K562 (cell line): ENCODE results near the gene BFSP2. TPM values are rescaled to one million over a fixed set of nuclear protein-coding genes. Genes with fewer than 3 reads are reported as not detected.

Experiments
- ATAC-seq: fragments of 200-7000 bp; cut with Tn5 transposase; 3 replicates; pipeline ENCODE4 v1.9.1; 2020; ENCODE audit warnings: moderate library complexity
- BruUV-seq: library from RNA; stranded (reverse); fragments of 400-500 nt; replicated peaks from 2 replicates; lab custom pipeline; 2021; lab: Mats Ljungman, UMichigan
- CTCF ChIA-PET: fragments of 300-600 bp; formaldehyde crosslinking; extraction: SDS; loops from one replicate; lab custom pipeline; 2021; ENCODE audit warnings: low intra/inter-chr PET ratio; lab: Yijun Ruan, JAX
- POLR2A ChIA-PET: fragments of 300-600, 350-650 bp; sonication (Branson Sonifier 250); formaldehyde crosslinking; extraction: SDS; loops from one replicate; lab custom pipeline; 2021; ENCODE audit warnings: antibody characterized with exemption, inconsistent platforms; lab: Yijun Ruan, JAX
- DNase-seq, 4 experiments: peaks; one replicate each; pipeline versions ENCODE4 v3.0.0 to v3.0.0-alpha.2; 2011 to 2018; ENCODE audit warnings: low spot score in 3 of 4, mixed read lengths in 3 of 4; ENCODE audit errors: extremely low read depth in 1 of 4
- FAIRE-seq: peaks from 2 replicates; lab custom pipeline; 2011; peaks lifted over from hg19 to GRCh38; lab: Jason Lieb, UNC
- H2AFZ ChIP-seq: 2 replicates; pipeline ENCODE4 v1.6.0; 2011; ENCODE audit warnings: low read depth, low read length, control low read depth, inconsistent platforms
- H3K27ac ChIP-seq: fragments of 200-600 bp; 3 replicates; pipeline ENCODE4 v1.8.0; 2011; ENCODE audit warnings: low read depth, mild to moderate bottlenecking, control low read depth, inconsistent platforms, low read length, moderate library complexity, mixed read lengths; ENCODE audit errors: extremely low read depth
- H3K27me3 ChIP-seq, 2 experiments: fragments of 300-600 bp in 1 of 2; 2 replicates in 1 of 2; 3 replicates in 1 of 2; pipeline versions ENCODE4 v1.6.0 to v1.8.0; 2011; ENCODE audit warnings: inconsistent platforms in 2 of 2, low read length in 2 of 2, mild to moderate bottlenecking in 1 of 2, mixed read lengths in 1 of 2, moderate library complexity in 1 of 2; ENCODE audit not compliant: control insufficient read depth in 2 of 2, insufficient read depth in 2 of 2
- H3K36me3 ChIP-seq: fragments of 300-600 bp; 3 replicates; pipeline ENCODE4 v1.8.0; 2011; ENCODE audit warnings: mild to moderate bottlenecking, low read length, inconsistent platforms; ENCODE audit not compliant: control insufficient read depth, insufficient read depth
- H3K4me1 ChIP-seq, 2 experiments: fragments of 200-600 bp in 1 of 2; replicated peaks in 1 of 2; 2 replicates in 1 of 2; 3 replicates in 1 of 2; pipeline versions ENCODE4 v1.5.1 to v1.8.0; 2011; ENCODE audit warnings: inconsistent platforms in 2 of 2, low read length in 2 of 2, mild to moderate bottlenecking in 1 of 2, mixed read lengths in 1 of 2, moderate library complexity in 1 of 2; ENCODE audit not compliant: control insufficient read depth in 2 of 2, insufficient read depth in 2 of 2
- H3K4me2 ChIP-seq: 2 replicates; pipeline ENCODE4 v1.6.1; 2011; ENCODE audit warnings: low read length, control low read depth, inconsistent platforms, mixed read lengths; ENCODE audit not compliant: insufficient read depth
- H3K4me3 ChIP-seq: fragments of 200-600 bp; sonication (generic), shearing (Covaris generic); 2 replicates; pipeline ENCODE4 v1.5.1; 2016; ENCODE audit warnings: control low read depth, inconsistent platforms
- H3K79me2 ChIP-seq: fragments of 200-600 bp; 3 replicates; pipeline ENCODE4 v1.8.0; 2011; ENCODE audit warnings: low read length, inconsistent platforms; ENCODE audit not compliant: control insufficient read depth, insufficient read depth
- H3K9ac ChIP-seq, 2 experiments: 2 replicates each; pipeline versions ENCODE4 v1.6.0 to v1.6.1; 2011; ENCODE audit warnings: low read depth in 2 of 2, low read length in 2 of 2, control low read depth in 1 of 2, inconsistent platforms in 1 of 2, mild to moderate bottlenecking in 1 of 2, mixed read lengths in 1 of 2; ENCODE audit not compliant: insufficient read depth in 1 of 2
- H3K9me1 ChIP-seq: one replicate; pipeline ENCODE4 v1.6.0; 2011; ENCODE audit warnings: inconsistent platforms, mild to moderate bottlenecking, low read length, moderate library complexity; ENCODE audit not compliant: control insufficient read depth, insufficient read depth
- H3K9me3 ChIP-seq: replicated peaks from 2 replicates; pipeline ENCODE4 v1.5.1; 2011; ENCODE audit warnings: low read depth, low read length, inconsistent platforms; ENCODE audit not compliant: control insufficient read depth, insufficient read depth
- H4K20me1 ChIP-seq: replicated peaks from 2 replicates; pipeline ENCODE4 v1.6.1; 2011; ENCODE audit warnings: low read length, inconsistent platforms, mixed read lengths; ENCODE audit not compliant: control insufficient read depth, insufficient read depth
- CBX1 ChIP-seq: sonication (generic); IDR thresholded peaks from 2 replicates; pipeline ENCODE4 v1.6.1; 2016; ENCODE audit warnings: antibody characterized with exemption, low read depth, mild to moderate bottlenecking
- HCFC1 ChIP-seq: IDR thresholded peaks from 2 replicates; pipeline ENCODE4 v1.6.1; 2012; ENCODE audit warnings: low read depth, low read length, improper control_type of control experiment
- PREB ChIP-seq: sonication (generic); formaldehyde crosslinking; IDR thresholded peaks from 2 replicates; pipeline ENCODE4 v1.8.1; 2023; ENCODE audit warnings: mild to moderate bottlenecking, missing genetic modification reagents
- TRIM25 ChIP-seq: fragments of 450-650 bp; IDR thresholded peaks from 2 replicates; pipeline ENCODE4 v1.7.0; 2016; ENCODE audit warnings: borderline replicate concordance
- WGBS: fragments of 100-300 bp; shearing (Covaris generic); methylation state at CpG from one replicate; pipeline ENCODE4 v1.1.6; 2016; ENCODE audit warnings: low coverage, mixed read lengths; ENCODE audit not compliant: insufficient coverage; ENCODE audit errors: missing lambda C conversion rate; 5-methylcytosine and 5-hydroxymethylcytosine counted together
- in situ Hi-C: fragments of 300-500 bp; cut with MboI; formaldehyde crosslinking; loops from 4 replicates; pipeline ENCODE4 v1.15.0; 2018; ENCODE audit warnings: inconsistent platforms, mixed read lengths
- intact Hi-C: fragments of 100-400 bp; cut with micrococcal nuclease; formaldehyde crosslinking; loops from 2 replicates; pipeline ENCODE4 v1.14.2; 2022
- polyA plus RNA-seq, 8 experiments: library from polyadenylated mRNA; depleted of rRNA in 4 of 8; stranded (reverse) in 5 of 8; unstranded in 3 of 8; fragments of >200 nt; fragmentation: Nextera tagmentation in 2 of 8; fragmentation: Illumina TruSeq in 1 of 8; extraction: Ambion mirVana in 2 of 8; extraction: Trizol in 1 of 8; gene quantifications; 2 replicates each; pipeline versions ENCODE4 v1.2.1 to v1.2.3, GENCODE V29; 2011 to 2014; ENCODE audit warnings: inconsistent platforms in 1 of 8, missing spikeins in 1 of 8
- total RNA-seq, 7 experiments: library from RNA; depleted of rRNA in 6 of 7; stranded (reverse); fragments of >200 nt in 6 of 7; fragmentation: Illumina TruSeq in 2 of 7; extraction: Trizol in 2 of 7; gene quantifications; 2 replicates each; pipeline versions ENCODE4 v1.2.1 to v1.2.3, GENCODE V29; 2011 to 2021; ENCODE audit warnings: low replicate concordance in 1 of 7

The BFSP2 gene
- total and polyA plus RNA-seq, 9 of the 15 experiments (the other 6 are each of a cell fraction or from before 2014, with no cell fraction given), result not detected

- in situ Hi-C loops, result no loop called here
Observed at GRCh38 chr3:133447750-133448477, 48.1 kb downstream of the BFSP2 start.

More at GRCh38 chr3:133447750-133448477, 48.1 kb downstream of the BFSP2 start:
- Histone ChIP-seq H3K27ac (no peak overlapping the region), H3K4me1 (no peaks in the 10 kb centered on the region), H3K4me2 (no peak overlapping the region), H4K20me1 (no peaks in the 10 kb centered on the region), H3K4me3 (no peak overlapping the region), H3K36me3 (no peaks in the 10 kb centered on the region), H3K9ac (no peak overlapping the region), H3K9me1 (no peaks in the 10 kb centered on the region), H2AFZ (no peak overlapping the region), H3K79me2 (no peaks in the 10 kb centered on the region), H3K9me3 (no peaks in the 10 kb centered on the region), H3K27me3 (peaks cover 0 to 4% of the 10 kb centered on the region in 2 experiments; a peak in 3 of 5 replicates)
- POLR2A ChIA-PET, result no interaction called here
- CTCF ChIA-PET, result no interaction called here
- intact Hi-C loops, result no loop called here
- FAIRE-seq (no peak), ATAC-seq (no peak), DNase-seq (no peak)
- no TSS peak for BruUV-seq
- WGBS, result 0% methylated on average over 4 of the region's 4 CpGs
- no peak for TF ChIP-seq PREB (CRISPR knock-in tag)
- TF ChIP-seq HCFC1, result no peak
- TF ChIP-seq CBX1, result no peak
- no peak for TF ChIP-seq TRIM25
